K562 (cell line): ENCODE results near the gene G2E3.

Source experiments
- EZH2 ChIP-seq: IDR thresholded peaks from 2 replicates; pipeline ENCODE4 v1.6.1; 2012; ENCODE audit warnings: low read depth, mild to moderate bottlenecking, inconsistent platforms, low read length, borderline replicate concordance
- RBM25 ChIP-seq: fragments of 200-400 bp; formaldehyde crosslinking; IDR thresholded peaks from 2 replicates; pipeline ENCODE4 v1.6.1; 2018; ENCODE audit warnings: low read length, low read depth, moderate library complexity; ENCODE audit not compliant: severe bottlenecking
- ZNF282 ChIP-seq: sonication (generic); formaldehyde crosslinking; IDR thresholded peaks from 2 replicates; pipeline ENCODE4 v1.8.1; 2023; ENCODE audit warnings: missing genetic modification reagents
- TF ChIP-seq, protein P1 (sequence below), 2 experiments: IDR thresholded peaks; 2 replicates each; pipeline ENCODE4 v1.6.1; 2012; ENCODE audit warnings: improper control_type of control experiment in 2 of 2, low read depth in 2 of 2, low read length in 2 of 2, borderline replicate concordance in 1 of 2

DNA sequence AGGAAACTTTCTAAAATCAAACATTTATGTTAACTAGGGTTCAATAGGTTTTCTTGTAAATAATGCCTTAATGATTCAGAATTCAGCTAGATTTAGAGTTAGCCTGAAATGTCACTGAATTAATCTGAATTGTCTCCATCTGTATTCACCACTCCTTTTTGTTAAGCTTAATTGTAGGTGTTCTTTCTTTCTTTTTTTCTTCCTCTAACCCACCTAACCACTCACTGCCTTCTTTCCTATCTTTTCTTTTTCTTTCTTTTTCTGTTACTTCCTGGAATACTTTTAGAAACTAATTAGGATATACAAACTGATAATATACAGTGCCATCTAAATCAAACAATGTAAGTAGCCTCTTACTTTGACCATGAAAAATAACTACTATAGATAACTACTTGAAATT lies 29.9 kb downstream of the G2E3 start:
- TF ChIP-seq ZNF282 (CRISPR knock-in tag) (no peak), EZH2 (no peak), RBM25 (no peak)
- TF ChIP-seq, protein P1, sequence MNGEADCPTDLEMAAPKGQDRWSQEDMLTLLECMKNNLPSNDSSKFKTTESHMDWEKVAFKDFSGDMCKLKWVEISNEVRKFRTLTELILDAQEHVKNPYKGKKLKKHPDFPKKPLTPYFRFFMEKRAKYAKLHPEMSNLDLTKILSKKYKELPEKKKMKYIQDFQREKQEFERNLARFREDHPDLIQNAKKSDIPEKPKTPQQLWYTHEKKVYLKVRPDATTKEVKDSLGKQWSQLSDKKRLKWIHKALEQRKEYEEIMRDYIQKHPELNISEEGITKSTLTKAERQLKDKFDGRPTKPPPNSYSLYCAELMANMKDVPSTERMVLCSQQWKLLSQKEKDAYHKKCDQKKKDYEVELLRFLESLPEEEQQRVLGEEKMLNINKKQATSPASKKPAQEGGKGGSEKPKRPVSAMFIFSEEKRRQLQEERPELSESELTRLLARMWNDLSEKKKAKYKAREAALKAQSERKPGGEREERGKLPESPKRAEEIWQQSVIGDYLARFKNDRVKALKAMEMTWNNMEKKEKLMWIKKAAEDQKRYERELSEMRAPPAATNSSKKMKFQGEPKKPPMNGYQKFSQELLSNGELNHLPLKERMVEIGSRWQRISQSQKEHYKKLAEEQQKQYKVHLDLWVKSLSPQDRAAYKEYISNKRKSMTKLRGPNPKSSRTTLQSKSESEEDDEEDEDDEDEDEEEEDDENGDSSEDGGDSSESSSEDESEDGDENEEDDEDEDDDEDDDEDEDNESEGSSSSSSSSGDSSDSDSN (IDR thresholded peaks at IDR 0.05; ENCODE audit: borderline replicate concordance in 1 of 2, low read depth in 2 of 2, low read length in 2 of 2): no peak
